GM21526 (cell line): ENCODE measurements around the gene AGPAT3.

ENCODE experiments used
- ATAC-seq: cut with Tn5 transposase; IDR thresholded peaks from one replicate; pipeline ENCODE4 v1.9.1; 2021; ENCODE audit warnings: moderate library complexity; ENCODE audit not compliant: unreplicated experiment, low FRiP score

The AGPAT3 gene

GRCh38 chr21:43919283-43919682 is 54.3 kb downstream of the AGPAT3 start:
- ATAC-seq, result no peak

- no peak for ATAC-seq
These were observed 55.1 kb downstream of the AGPAT3 start for GRCh38 chr21:43919871-43920801.

- ATAC-seq, result no peak
These were observed 56.6 kb downstream of the AGPAT3 start for GRCh38 chr21:43921571-43921978.

GRCh38 chr21:43921979-43922945 is 57.2 kb downstream of the AGPAT3 start:
- no peak for ATAC-seq

- no peak for ATAC-seq
These were observed 57.9 kb downstream of the AGPAT3 start for GRCh38 chr21:43922949-43923348.

- ATAC-seq, result no peak
These were observed 58.4 kb downstream of the AGPAT3 start for GRCh38 chr21:43923391-43923790.

- ATAC-seq, result no peak
These were observed 59.5 kb downstream of the AGPAT3 start for GRCh38 chr21:43924421-43925095.

DNA sequence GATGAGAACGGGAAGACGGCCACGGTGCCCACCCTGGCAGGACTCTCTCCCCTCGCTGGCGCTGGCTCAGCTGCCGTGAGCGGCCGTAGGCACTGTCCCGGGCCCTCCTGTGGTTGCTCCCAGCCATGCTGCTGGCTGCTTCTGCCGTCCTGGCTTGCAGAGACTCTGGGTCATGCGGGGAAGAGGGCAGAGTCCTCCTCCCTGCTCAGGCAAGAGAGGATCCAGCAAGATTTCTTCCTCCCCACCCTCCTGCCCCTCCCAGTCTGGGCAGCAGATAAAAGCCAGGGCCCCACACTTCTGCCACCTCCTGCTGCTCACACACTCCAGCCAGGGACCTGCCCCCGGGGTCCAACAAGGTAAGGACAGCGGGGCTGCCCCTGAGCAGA is 60.1 kb downstream of the AGPAT3 start:
- ATAC-seq, result no peak

GRCh38 chr21:43925609-43926008 is 60.6 kb downstream of the AGPAT3 start:
- no peak for ATAC-seq

DNA sequence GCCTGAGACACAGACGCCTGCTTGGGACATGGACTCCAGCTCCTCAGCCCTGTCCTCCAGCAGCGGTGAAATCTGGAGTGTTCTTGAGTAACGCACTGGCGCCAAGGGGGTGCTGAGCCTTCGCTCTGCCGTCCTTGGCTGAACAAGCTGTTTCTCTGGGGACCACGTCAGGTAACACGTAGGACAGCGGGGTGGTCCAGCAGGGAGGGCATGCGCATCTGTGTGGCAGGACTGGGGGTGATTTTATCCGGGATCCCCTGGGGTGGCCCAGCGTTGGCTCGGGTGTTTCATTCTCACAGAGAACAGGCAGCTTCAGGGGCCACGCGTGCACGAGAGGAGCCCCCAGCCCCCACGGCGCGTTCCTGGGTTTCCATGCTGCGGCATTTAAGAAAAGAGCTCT is 61.2 kb downstream of the AGPAT3 start:
- no peak for ATAC-seq

GRCh38 chr21:43927591-43928221 is 62.7 kb downstream of the AGPAT3 start:
- no peak for ATAC-seq

- no peak for ATAC-seq
These were observed 63.5 kb downstream of the AGPAT3 start for GRCh38 chr21:43928222-43929125.

- ATAC-seq, result no peak
These were observed 64.4 kb downstream of the AGPAT3 start for GRCh38 chr21:43929217-43929971.

- no peak for ATAC-seq
These were observed 65.2 kb downstream of the AGPAT3 start for GRCh38 chr21:43930074-43930847.

DNA sequence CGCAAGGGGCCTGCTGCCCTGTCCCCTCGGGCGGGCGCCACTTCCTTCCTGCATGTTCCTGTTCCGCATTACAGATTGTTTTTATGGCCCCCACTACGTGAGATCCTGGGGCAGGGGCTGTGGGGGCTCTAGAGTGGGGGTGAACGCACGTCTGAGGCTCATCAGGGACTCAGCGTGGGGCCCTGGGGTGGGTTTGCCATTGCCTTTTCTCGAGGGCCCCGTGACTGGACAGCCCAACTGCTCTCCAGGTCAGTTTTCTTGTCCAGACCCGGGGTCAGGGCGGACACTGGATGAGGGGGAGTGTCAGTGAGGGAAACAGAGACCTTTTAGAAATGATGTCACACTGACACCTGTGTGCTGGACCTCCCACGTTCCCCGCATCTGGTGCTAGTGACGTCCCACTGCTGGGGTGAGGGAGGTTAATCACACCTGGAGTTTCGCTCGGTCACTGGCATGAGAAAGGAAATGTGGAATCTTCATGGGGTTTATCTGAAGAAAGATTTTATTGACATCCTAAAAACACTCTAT is 65.9 kb downstream of the AGPAT3 start:
- ATAC-seq, result no peak

DNA sequence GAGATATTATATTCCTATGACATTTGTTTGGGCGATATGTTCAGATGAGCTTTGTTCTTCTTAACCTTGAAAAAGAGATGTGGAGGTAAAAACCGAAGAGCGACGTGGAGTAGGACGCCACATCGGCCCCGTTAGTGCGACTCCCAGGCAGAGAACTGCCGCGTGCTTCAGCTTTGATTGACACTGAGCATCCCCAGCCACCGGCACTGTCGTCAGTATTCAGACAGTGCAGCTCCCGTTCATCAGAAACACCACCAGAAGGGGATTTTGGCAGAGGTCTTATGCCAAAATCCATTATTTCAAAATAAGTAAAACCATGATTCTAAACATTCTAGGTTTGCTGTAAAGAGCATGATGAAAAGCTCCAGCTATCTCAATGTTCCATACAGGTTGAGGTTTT is 66.5 kb downstream of the AGPAT3 start:
- no peak for ATAC-seq

DNA sequence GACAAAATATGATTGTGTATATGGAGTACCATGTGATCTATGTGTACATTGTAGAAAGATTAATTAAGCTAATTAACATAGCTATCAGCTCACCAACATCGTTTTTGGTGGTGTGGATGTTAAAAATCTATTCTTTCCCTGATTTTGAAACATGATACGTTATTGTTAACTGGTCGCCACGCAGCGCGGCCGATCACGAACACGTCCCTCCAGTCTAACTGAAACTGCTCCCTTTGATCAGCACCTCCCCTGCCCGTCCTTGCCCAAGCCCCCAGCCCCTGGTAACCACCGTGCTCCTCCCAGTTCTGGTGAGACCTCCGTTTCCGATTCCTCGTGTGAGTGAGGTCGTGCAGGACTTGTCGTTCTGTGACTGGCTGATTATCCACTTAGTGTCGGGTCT is 67.0 kb downstream of the AGPAT3 start:
- ATAC-seq, result no peak

DNA sequence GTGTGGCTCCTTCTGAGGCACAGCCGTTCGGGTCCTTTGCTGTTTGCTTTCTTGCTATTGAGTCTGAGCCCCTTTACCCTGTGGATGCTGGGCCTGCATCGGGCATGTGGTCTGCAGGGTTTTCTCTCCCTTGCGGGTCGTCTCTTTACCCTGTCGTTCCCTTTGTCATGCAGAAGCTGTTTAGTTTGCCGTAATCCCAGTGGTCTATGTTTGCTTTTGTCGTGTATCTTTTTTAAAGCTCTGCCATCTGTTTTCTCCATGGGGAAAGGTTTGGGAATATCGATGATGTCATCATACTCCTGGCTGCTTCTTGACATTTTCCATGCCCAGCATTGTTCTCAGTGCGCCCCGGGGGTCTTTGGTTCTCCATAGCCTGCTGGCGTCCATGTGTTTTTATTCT is 68.2 kb downstream of the AGPAT3 start:
- ATAC-seq, result no peak
